MM.1S (cell line): Measurements from ENCODE around the gene TMEM167B.

ENCODE experiments used
- CTCF ChIP-seq: fragments of 300-600 bp; sonication (generic); IDR thresholded peaks from 2 replicates; pipeline ENCODE4 v1.5.1; 2016; ENCODE audit warnings: antibody characterized with exemption, low read length, mixed read lengths
- EZH2 ChIP-seq: fragments of 300-600 bp; sonication (generic); optimal IDR thresholded peaks from 2 replicates; pipeline ENCODE3; 2017; ENCODE audit warnings: low read depth, mild to moderate bottlenecking, antibody characterized with exemption, low read length, mixed read lengths
- EZH2phosphoT487 ChIP-seq: fragments of 300-600 bp; sonication (generic); IDR thresholded peaks from 2 replicates; pipeline ENCODE4 v1.6.1; 2018; ENCODE audit warnings: antibody characterized with exemption, low read length

GRCh38 chr1:109075531-109076490, 14.8 kb upstream of the TMEM167B start, which contains the start of gene TAF13:
- no peak for TF ChIP-seq CTCF
- TF ChIP-seq EZH2: no peak
- no peak for TF ChIP-seq EZH2phosphoT487
